PFSK-1 (cell line): ENCODE measurements around the gene NRSN1.

Experiments used
- POLR2AphosphoS5 ChIP-seq: IDR thresholded peaks from 2 replicates; pipeline ENCODE4 v1.6.1; 2012; ENCODE audit warnings: low read depth, mild to moderate bottlenecking, control low read depth, low read length, moderate library complexity
- SIN3A ChIP-seq: IDR thresholded peaks from 2 replicates; pipeline ENCODE4 v1.6.1; 2012; ENCODE audit warnings: mild to moderate bottlenecking, low read length, moderate library complexity, borderline replicate concordance; ENCODE audit not compliant: insufficient read depth
- TAF1 ChIP-seq: IDR thresholded peaks from 2 replicates; pipeline ENCODE4 v1.6.1; 2012; ENCODE audit warnings: low read length, control low read depth, borderline replicate concordance; ENCODE audit not compliant: insufficient read depth

- no peak for TF ChIP-seq POLR2AphosphoS5
- no peak for TF ChIP-seq SIN3A
- no peak for TF ChIP-seq TAF1
These were observed 13.1 kb downstream of the NRSN1 start for GRCh38 chr6:24139080-24139479.
